ENCODE results near the gene SCG2. TPM values are rescaled to one million over a fixed set of nuclear protein-coding genes. Genes with fewer than 3 reads are reported as not detected.

Gene SCG2
- total and polyA plus RNA-seq, 2 of the 4 experiments (the other 2 are of a cell fraction) = 0.36 to 0.46 TPM

GRCh38 chr2:223626716-223627115 is 24.6 kb upstream of the SCG2 start:
- TF ChIP-seq MAFK (IDR thresholded peaks at IDR 0.05; ENCODE audit: low read depth, low read length) (no peak), MAZ (IDR thresholded peaks at IDR 0.05; ENCODE audit: borderline replicate concordance, low read depth, low read length) (no peak)
- in situ Hi-C loops (cut with MboI; ENCODE audit: low sequenced_read_pairs) = no loop called here
- no peak overlapping the region for H3K18ac ChIP-seq (ENCODE audit: low read depth, low read length)
- H3K36me3 ChIP-seq (ENCODE audit: control insufficient read depth, insufficient read depth, low read length) = no peaks in the 10 kb centered on the region
- dilution Hi-C loops (cut with HindIII; ENCODE audit: low sequenced_read_pairs, unreplicated experiment) = no loop called here
- no peak overlapping the region for H2AK9ac ChIP-seq (replicated peaks; ENCODE audit: low read depth, low read length, poor library complexity)
- no peaks in the 10 kb centered on the region for H3K9me1 ChIP-seq (ENCODE audit: insufficient read depth, low read length)
- H4K91ac ChIP-seq (ENCODE audit: insufficient read depth, low read depth, low read length) = no peak overlapping the region
- H3K4me2 ChIP-seq (ENCODE audit: low read depth, low read length) = no peak overlapping the region
- H3K9me3 ChIP-seq (ENCODE audit: control insufficient read depth, insufficient read depth, low read length) = no peaks in the 10 kb centered on the region
- no peak overlapping the region for H3K9ac ChIP-seq (ENCODE audit: low read depth, low read length)
- CTCF ChIA-PET = interaction anchor here (1.0 kb wide), 1 partner anchor 655 kb away, joined by 3 read pairs; no protein-coding TSS in a partner anchor
- no peaks in the 10 kb centered on the region for H3K79me1 ChIP-seq (ENCODE audit: low read depth in 1 of 2, low read length in 2 of 2)
- BruUV-seq (replicated peaks) = no TSS peak
- H2AFZ ChIP-seq (replicated peaks; ENCODE audit: low read length, poor library complexity) = no peak overlapping the region
- no peak overlapping the region for H2BK15ac ChIP-seq (ENCODE audit: low read depth, low read length)
- H3K14ac ChIP-seq (replicated peaks; ENCODE audit: low read depth, low read length) = no peak overlapping the region
- no peaks in the 10 kb centered on the region for H3K4me1 ChIP-seq (ENCODE audit: control insufficient read depth, insufficient read depth, low read length)
- H3K23ac ChIP-seq (ENCODE audit: low read depth, low read length) = no peak overlapping the region
- no peak overlapping the region for H2BK20ac ChIP-seq (ENCODE audit: low read depth, low read length)
- H4K5ac ChIP-seq (ENCODE audit: low read depth, low read length) = no peak overlapping the region
- H3K27me3 ChIP-seq (ENCODE audit: control insufficient read depth, insufficient read depth, low read length) = no peaks in the 10 kb centered on the region
- H2BK120ac ChIP-seq (ENCODE audit: low read depth, low read length) = no peak overlapping the region
- DNase-seq = peak; percentile 75
- H3K56ac ChIP-seq (ENCODE audit: extremely low read depth, insufficient read depth, low read length) = no peak overlapping the region
- no peak overlapping the region for H2BK5ac ChIP-seq (ENCODE audit: low read depth, low read length, poor library complexity, severe bottlenecking)
- no peak overlapping the region for H2AK5ac ChIP-seq (ENCODE audit: low read depth, low read length)
- no peak overlapping the region for H3K27ac ChIP-seq (ENCODE audit: insufficient read depth, low read length)
- H4K8ac ChIP-seq (ENCODE audit: low read depth in 2 of 2, low read length in 2 of 2) = no peak overlapping the region
- no peaks in the 10 kb centered on the region for H4K20me1 ChIP-seq (ENCODE audit: insufficient read depth, low read length)
- no peak overlapping the region for H3K4me3 ChIP-seq (ENCODE audit: insufficient read depth, low read depth, low read length)
- POLR2A ChIA-PET (ENCODE audit: unreplicated experiment) = no interaction called here
- intact Hi-C loops (cut with micrococcal nuclease) = no loop called here
- peak; percentile 49; the same call in 1 of the 2 replicates for ATAC-seq (ENCODE audit: low read depth)
- no CpG with 5 or more reads among the region's 2 CpGs for WGBS, 2 experiments (ENCODE audit: extremely low coverage in 2 of 2, insufficient read length in 1 of 2)
- no peak overlapping the region for H3K4ac ChIP-seq (ENCODE audit: low read depth, low read length)

Measured in IMR-90 (cell line).